ENCODE measurements around the gene LCAT.

LCAT gene, protein sequence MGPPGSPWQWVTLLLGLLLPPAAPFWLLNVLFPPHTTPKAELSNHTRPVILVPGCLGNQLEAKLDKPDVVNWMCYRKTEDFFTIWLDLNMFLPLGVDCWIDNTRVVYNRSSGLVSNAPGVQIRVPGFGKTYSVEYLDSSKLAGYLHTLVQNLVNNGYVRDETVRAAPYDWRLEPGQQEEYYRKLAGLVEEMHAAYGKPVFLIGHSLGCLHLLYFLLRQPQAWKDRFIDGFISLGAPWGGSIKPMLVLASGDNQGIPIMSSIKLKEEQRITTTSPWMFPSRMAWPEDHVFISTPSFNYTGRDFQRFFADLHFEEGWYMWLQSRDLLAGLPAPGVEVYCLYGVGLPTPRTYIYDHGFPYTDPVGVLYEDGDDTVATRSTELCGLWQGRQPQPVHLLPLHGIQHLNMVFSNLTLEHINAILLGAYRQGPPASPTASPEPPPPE

DNA sequence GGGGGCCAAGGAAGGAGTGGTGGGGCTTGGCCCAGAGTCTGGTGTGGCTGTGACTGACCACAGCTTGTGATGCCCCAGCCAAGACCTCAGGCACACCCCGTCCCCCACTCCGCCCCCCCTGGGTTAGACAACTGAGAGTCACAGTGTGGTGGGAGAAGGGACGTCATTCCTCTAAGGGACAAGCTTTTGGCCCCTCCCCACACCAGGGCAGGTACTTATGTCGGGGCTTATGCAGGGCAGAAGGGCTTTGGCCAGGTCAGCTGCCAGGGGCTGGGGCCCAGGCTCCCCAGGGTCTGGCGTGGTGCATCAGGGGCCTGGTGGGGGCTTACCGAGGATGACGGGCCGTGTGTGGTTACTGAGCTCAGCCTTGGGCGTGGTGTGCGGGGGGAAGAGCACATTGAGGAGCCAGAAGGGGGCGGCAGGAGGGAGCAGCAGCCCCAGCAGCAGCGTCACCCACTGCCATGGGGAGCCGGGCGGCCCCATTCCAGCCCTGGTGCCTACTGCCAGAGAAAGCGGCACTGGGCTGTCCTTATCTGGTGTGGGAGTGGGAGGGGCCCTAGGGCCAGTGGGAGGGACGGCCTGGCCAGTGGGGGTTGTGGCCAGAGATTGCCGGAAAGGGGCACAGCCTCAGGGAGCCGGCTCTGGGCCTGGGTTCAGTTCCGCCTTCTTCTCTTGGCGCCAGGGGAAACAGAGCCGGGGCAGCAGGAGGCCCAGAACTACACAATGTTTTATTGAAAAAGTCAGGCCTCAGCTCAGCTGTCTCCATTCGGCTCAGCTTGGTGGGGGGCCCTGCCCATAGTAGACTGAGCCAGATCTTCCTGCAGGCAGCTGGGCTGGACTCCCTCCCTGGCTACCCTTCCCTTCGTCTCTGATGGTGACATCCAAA lies at the start of gene LCAT:
TSS of gene LCAT (minus strand) at position 502 of the 886 bp plus-strand sequence. CDS start at position 483, 19 bp downstream.
- H3K9me3 ChIP-seq (ENCODE audit: control insufficient read depth in 2 of 2, low read length in 2 of 2), result no peaks in the 10 kb centered on the region
- H3K9ac ChIP-seq (ENCODE audit: low read depth in 1 of 2, low read length in 2 of 2), result peak within 1 kb of the TSS in 1 of 2 donors; percentile 7
- peaks cover 14 to 16% of the 10 kb centered on the region in 2 donors for H3K4me1 ChIP-seq (ENCODE audit: control insufficient read depth in 2 of 2, insufficient read depth in 2 of 2, low read length in 2 of 2)
- no peak within 1 kb of the TSS for H3K4me3 ChIP-seq (ENCODE audit: low read length in 2 of 2)
- H3K27me3 ChIP-seq (ENCODE audit: control insufficient read depth in 2 of 2, insufficient read depth in 2 of 2, low read length in 2 of 2), result no peaks in the 10 kb centered on the region
- H3K27ac ChIP-seq (ENCODE audit: low read depth in 2 of 2, low read length in 2 of 2), result peak within 1 kb of the TSS; percentile 44 to 65
- H3K36me3 ChIP-seq (ENCODE audit: control insufficient read depth in 2 of 2, insufficient read depth in 2 of 2, low read length in 2 of 2), result peaks cover 3 to 37% of the 10 kb centered on the region in 2 donors

DNA sequence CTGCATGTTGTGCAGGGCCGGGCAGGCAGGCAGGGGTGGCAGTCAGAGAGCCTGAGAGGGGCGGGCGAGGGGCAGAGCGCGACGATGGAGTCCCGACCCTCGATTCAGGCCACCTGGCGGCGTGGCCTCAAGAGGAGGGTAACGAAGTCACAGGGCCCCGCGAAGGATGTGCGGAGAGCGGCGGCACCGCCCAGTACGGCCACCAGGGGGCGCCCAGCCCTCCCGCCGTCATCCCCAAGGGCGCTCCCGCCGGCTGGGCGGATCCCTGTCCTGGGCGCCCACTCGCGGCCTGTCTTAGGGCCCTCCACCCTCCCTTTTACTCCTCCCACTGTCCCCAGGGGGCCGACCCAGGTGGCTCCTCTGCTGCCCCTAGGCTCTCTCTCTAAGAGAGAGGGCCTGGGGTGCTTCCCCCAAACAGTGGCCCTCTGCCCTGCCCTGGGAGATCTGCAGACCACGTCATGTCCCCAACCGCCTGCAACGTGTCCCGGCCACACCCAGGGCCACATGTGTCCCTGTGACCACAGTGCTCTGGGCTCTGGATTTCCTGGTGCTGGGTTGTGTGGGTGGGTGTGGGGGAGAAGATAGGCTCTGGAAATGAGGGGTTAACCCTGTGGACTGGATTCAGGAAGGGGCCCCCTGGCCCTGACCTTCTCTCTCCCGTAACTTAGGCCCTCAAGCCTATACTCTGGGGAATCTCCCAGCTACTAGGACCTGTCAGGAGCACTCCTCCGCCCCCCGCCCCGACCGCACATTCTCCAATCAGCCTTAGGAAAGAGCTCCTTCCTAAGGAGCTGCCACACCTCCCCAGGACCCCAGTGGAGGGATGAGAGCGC lies 49.5 kb upstream of the LCAT start:
- H3K27ac ChIP-seq (ENCODE audit: low read depth in 2 of 2, low read length in 2 of 2), result peak overlapping the region; percentile 41 to 52
- peak overlapping the region; percentile 33 to 68 for H3K4me3 ChIP-seq (ENCODE audit: low read length in 2 of 2)
- H3K9ac ChIP-seq (ENCODE audit: low read depth in 1 of 2, low read length in 2 of 2), result peak overlapping the region; percentile 38 to 71

DNA sequence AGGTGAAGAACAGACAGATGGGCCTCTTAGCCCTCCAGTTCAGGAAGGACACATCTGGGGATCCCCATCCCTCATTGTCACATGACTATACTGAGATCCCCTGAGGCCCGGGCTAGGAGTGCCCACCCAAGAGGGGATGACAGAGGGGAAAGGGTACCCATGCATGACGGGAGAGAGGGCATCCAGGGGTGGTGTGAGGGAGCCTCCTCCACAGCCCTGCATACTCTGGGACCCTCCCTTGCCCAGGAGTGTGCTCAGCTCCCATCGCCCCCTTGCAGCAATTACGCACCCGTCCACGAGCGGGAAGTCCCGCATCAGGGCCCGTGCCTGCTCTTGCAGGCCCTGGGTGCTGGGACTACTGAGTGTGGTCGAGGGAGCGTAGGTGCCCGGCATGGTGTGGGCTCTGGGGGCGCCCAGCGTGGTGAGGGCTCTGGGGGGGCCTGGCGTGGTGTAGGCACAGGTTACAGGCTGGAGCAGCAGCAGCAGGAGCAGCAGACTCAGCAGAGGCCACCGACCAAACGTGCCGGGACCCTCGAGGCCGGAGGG lies 48.8 kb upstream of the LCAT start:
- peak overlapping the region in 1 of 2 donors; percentile 52 for H3K27ac ChIP-seq (ENCODE audit: low read depth in 2 of 2, low read length in 2 of 2)
- no peaks in the 10 kb centered on the region for H3K9me3 ChIP-seq (ENCODE audit: control insufficient read depth in 2 of 2, low read length in 2 of 2)
- no peaks in the 10 kb centered on the region for H3K27me3 ChIP-seq (ENCODE audit: control insufficient read depth in 2 of 2, insufficient read depth in 2 of 2, low read length in 2 of 2)
- peak overlapping the region in 1 of 2 donors; percentile 71 for H3K9ac ChIP-seq (ENCODE audit: low read depth in 1 of 2, low read length in 2 of 2)
- H3K4me1 ChIP-seq (ENCODE audit: control insufficient read depth in 2 of 2, insufficient read depth in 2 of 2, low read length in 2 of 2), result peaks cover 10% of the 10 kb centered on the region in 2 donors
- H3K4me3 ChIP-seq (ENCODE audit: low read length in 2 of 2), result no peak overlapping the region
- H3K36me3 ChIP-seq (ENCODE audit: control insufficient read depth in 2 of 2, insufficient read depth in 2 of 2, low read length in 2 of 2), result no peaks in the 10 kb centered on the region

More for the DNA sequence above, 49.5 kb upstream of the LCAT start:
- Histone ChIP-seq H3K4me1 (ENCODE audit: control insufficient read depth in 2 of 2, insufficient read depth in 2 of 2, low read length in 2 of 2) (peaks cover 10% of the 10 kb centered on the region in 2 donors), H3K36me3 (ENCODE audit: control insufficient read depth in 2 of 2, insufficient read depth in 2 of 2, low read length in 2 of 2) (no peaks in the 10 kb centered on the region), H3K27me3 (ENCODE audit: control insufficient read depth in 2 of 2, insufficient read depth in 2 of 2, low read length in 2 of 2) (no peaks in the 10 kb centered on the region), H3K9me3 (ENCODE audit: control insufficient read depth in 2 of 2, low read length in 2 of 2) (no peaks in the 10 kb centered on the region)

DNA sequence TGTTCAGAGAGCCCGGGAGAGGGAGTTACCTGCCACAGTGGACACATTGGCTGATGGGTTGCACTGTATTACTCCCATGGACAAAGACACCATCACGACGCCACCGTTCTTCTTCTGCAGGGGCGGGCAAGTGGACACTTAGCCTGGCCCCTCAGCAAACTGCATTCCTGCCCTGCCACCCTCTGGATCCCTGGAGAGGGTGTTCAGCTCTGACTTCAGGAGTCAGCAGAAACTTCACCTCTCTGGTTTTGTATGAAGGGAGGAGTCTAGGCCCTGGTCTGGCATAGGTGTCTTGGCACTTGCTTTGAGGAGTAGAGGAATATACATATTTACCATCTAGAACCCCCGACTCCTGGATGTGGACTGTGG lies 46.1 kb upstream of the LCAT start:
- no peaks in the 10 kb centered on the region for H3K27me3 ChIP-seq (ENCODE audit: control insufficient read depth in 2 of 2, insufficient read depth in 2 of 2, low read length in 2 of 2)
- H3K4me1 ChIP-seq (ENCODE audit: control insufficient read depth in 2 of 2, insufficient read depth in 2 of 2, low read length in 2 of 2), result peaks cover 12 to 14% of the 10 kb centered on the region in 2 donors
- no peak overlapping the region for H3K4me3 ChIP-seq (ENCODE audit: low read length in 2 of 2)
- H3K9ac ChIP-seq (ENCODE audit: low read depth in 1 of 2, low read length in 2 of 2), result no peak overlapping the region
- no peak overlapping the region for H3K27ac ChIP-seq (ENCODE audit: low read depth in 2 of 2, low read length in 2 of 2)
- H3K9me3 ChIP-seq (ENCODE audit: control insufficient read depth in 2 of 2, low read length in 2 of 2), result no peaks in the 10 kb centered on the region
- no peaks in the 10 kb centered on the region for H3K36me3 ChIP-seq (ENCODE audit: control insufficient read depth in 2 of 2, insufficient read depth in 2 of 2, low read length in 2 of 2)

DNA sequence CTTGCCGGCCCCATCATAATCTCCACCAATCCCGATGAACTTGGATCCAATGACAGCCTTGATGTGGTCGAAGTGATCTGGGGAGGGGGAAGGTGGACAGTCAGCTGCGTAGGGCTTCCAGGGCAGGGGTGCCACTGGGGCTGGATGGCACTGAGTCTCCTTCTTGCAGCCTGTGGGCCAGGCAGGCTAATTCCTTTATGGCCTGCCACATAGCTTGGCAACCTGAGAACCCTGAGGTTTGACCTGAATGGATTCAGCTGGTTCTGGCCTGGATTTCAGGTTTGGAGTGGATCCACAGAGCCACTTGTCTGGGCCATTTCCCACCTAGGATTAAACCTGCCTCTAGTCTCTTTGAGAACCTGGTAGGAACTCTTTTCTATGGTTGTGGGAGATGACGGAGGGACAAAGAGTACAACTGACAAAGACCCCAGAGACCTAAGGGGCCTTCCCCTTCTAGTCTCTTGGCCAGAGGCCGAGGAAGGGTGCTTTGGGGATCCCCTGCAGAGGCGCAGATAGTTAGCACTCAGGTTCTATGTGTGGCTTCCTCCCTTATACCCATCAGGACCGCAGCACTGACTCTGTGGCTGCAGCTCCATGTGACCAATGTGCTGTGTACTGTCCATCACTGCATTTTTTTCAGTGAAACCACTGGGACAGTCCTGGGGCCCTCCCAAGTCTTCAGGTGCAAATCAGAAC lies 45.5 kb upstream of the LCAT start:
- Histone ChIP-seq H3K27ac (ENCODE audit: low read depth in 2 of 2, low read length in 2 of 2) (no peak overlapping the region), H3K9me3 (ENCODE audit: control insufficient read depth in 2 of 2, low read length in 2 of 2) (no peaks in the 10 kb centered on the region), H3K4me3 (ENCODE audit: low read length in 2 of 2) (no peak overlapping the region), H3K36me3 (ENCODE audit: control insufficient read depth in 2 of 2, insufficient read depth in 2 of 2, low read length in 2 of 2) (no peaks in the 10 kb centered on the region), H3K27me3 (ENCODE audit: control insufficient read depth in 2 of 2, insufficient read depth in 2 of 2, low read length in 2 of 2) (no peaks in the 10 kb centered on the region), H3K4me1 (ENCODE audit: control insufficient read depth in 2 of 2, insufficient read depth in 2 of 2, low read length in 2 of 2) (peaks cover 12 to 18% of the 10 kb centered on the region in 2 donors), H3K9ac (ENCODE audit: low read depth in 1 of 2, low read length in 2 of 2) (no peak overlapping the region)

DNA sequence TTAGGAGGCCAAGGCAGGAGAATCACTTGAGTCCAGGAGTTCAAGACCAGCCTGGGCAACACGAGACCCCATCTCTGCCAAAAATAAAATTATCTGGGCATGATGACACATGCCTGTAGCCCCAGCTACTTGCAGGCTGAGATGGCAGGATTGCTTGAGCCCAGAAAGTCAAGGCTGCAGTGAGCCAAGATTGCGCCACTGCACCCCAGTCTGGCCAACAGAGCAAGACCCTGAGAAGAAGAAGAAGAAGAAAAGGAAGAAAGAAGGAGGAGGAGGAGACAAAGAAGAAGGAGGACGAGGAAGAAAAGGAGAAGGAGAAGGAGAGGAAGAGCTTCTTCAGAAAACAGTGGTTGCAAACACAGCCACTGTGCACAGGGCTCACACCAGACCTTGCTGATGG lies 44.8 kb upstream of the LCAT start:
- no peak overlapping the region for H3K9ac ChIP-seq (ENCODE audit: low read depth in 1 of 2, low read length in 2 of 2)
- no peaks in the 10 kb centered on the region for H3K27me3 ChIP-seq (ENCODE audit: control insufficient read depth in 2 of 2, insufficient read depth in 2 of 2, low read length in 2 of 2)
- H3K36me3 ChIP-seq (ENCODE audit: control insufficient read depth in 2 of 2, insufficient read depth in 2 of 2, low read length in 2 of 2), result no peaks in the 10 kb centered on the region
- no peaks in the 10 kb centered on the region for H3K9me3 ChIP-seq (ENCODE audit: control insufficient read depth in 2 of 2, low read length in 2 of 2)
- H3K4me3 ChIP-seq (ENCODE audit: low read length in 2 of 2), result no peak overlapping the region
- no peak overlapping the region for H3K27ac ChIP-seq (ENCODE audit: low read depth in 2 of 2, low read length in 2 of 2)
- H3K4me1 ChIP-seq (ENCODE audit: control insufficient read depth in 2 of 2, insufficient read depth in 2 of 2, low read length in 2 of 2), result peaks cover 11 to 22% of the 10 kb centered on the region in 2 donors

DNA sequence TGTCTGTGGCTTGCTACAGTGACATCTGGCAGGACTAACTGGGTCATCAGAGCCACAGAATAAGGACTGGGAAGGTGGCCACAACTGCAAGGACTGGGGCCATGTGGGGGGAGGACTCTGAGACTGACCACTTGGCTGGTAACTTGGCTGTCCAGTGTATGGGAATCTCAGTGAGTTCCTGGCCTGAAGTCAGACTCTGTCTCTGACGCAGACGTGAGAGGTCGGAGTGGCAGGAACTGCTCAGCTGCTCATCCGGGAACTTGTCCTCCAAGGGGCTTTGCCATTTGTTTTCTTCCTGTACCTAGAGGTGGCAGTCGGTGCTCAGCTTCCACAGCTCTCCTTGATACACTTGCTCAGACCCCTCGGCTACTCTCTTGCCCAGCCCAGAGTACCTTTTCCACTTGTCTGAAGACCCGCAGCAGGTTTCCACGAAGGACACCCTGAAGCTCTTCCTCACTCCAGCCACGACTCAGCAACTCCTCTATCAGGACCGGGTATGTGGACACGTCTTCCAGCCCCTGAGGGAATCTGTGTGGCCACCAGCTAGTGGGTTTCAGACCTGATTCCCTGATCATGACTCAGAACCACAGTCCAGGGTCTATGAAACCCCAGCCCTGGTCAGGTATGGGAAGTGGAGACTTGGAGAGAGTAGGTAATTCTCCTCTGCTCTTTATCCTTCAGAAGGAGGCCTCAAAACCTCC lies 43.7 kb upstream of the LCAT start:
- no peaks in the 10 kb centered on the region for H3K27me3 ChIP-seq (ENCODE audit: control insufficient read depth in 2 of 2, insufficient read depth in 2 of 2, low read length in 2 of 2)
- no peak overlapping the region for H3K4me3 ChIP-seq (ENCODE audit: low read length in 2 of 2)
- no peaks in the 10 kb centered on the region for H3K9me3 ChIP-seq (ENCODE audit: control insufficient read depth in 2 of 2, low read length in 2 of 2)
- no peak overlapping the region for H3K27ac ChIP-seq (ENCODE audit: low read depth in 2 of 2, low read length in 2 of 2)
- peaks cover 2 to 14% of the 10 kb centered on the region in 2 donors for H3K4me1 ChIP-seq (ENCODE audit: control insufficient read depth in 2 of 2, insufficient read depth in 2 of 2, low read length in 2 of 2)
- H3K9ac ChIP-seq (ENCODE audit: low read depth in 1 of 2, low read length in 2 of 2), result no peak overlapping the region
- no peaks in the 10 kb centered on the region for H3K36me3 ChIP-seq (ENCODE audit: control insufficient read depth in 2 of 2, insufficient read depth in 2 of 2, low read length in 2 of 2)

DNA sequence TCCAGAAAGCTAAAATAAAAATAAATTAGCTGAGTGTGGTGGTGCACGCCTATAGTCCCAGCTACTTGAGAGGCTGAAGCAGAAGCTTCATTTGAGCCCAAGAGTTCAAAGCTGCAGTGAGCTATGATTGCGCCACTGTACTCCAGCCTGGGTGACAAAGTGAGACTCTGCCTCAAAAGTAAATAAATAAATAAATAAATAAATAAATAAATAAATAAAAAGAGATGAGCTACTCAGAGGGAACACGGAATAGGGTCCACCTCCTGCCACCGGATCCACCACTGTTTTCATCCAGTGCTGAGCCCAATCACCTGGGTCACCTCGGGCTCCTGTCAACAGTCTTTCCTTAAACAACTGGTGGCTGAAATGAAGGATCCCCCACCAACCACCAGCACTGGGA lies 43.0 kb upstream of the LCAT start:
- no peak overlapping the region for H3K9ac ChIP-seq (ENCODE audit: low read depth in 1 of 2, low read length in 2 of 2)
- no peaks in the 10 kb centered on the region for H3K36me3 ChIP-seq (ENCODE audit: control insufficient read depth in 2 of 2, insufficient read depth in 2 of 2, low read length in 2 of 2)
- no peaks in the 10 kb centered on the region for H3K27me3 ChIP-seq (ENCODE audit: control insufficient read depth in 2 of 2, insufficient read depth in 2 of 2, low read length in 2 of 2)
- no peak overlapping the region for H3K27ac ChIP-seq (ENCODE audit: low read depth in 2 of 2, low read length in 2 of 2)
- H3K4me3 ChIP-seq (ENCODE audit: low read length in 2 of 2), result no peak overlapping the region
- H3K4me1 ChIP-seq (ENCODE audit: control insufficient read depth in 2 of 2, insufficient read depth in 2 of 2, low read length in 2 of 2), result peaks cover 2 to 13% of the 10 kb centered on the region in 2 donors
- no peaks in the 10 kb centered on the region for H3K9me3 ChIP-seq (ENCODE audit: control insufficient read depth in 2 of 2, low read length in 2 of 2)
